Mononuclear cell (primary cell): ENCODE data around the gene D2HGDH. TPM values are rescaled to one million over a fixed set of nuclear protein-coding genes. Genes with fewer than 3 reads are reported as not detected.
"Not testable (repeated sequence)": the region's sequence is repeated elsewhere in the genome, so short reads cannot be mapped to it uniquely, and the experiment has no call there.

Experiments
- H3K27me3 ChIP-seq: 2 replicates; pipeline ENCODE4 v1.6.0; 2011; ENCODE audit warnings: low read length, control low read depth; ENCODE audit not compliant: insufficient read depth
- H3K4me1 ChIP-seq: 2 replicates; pipeline ENCODE4 v1.5.1; 2011; ENCODE audit warnings: mild to moderate bottlenecking, low read length, control low read depth; ENCODE audit not compliant: insufficient read depth
- H3K4me3 ChIP-seq: 2 replicates; pipeline ENCODE4 v1.5.1; 2011; ENCODE audit warnings: mild to moderate bottlenecking, low read length, moderate library complexity
- H3K9me3 ChIP-seq: 2 replicates; pipeline ENCODE4 v1.5.1; 2011; ENCODE audit warnings: low read depth, mild to moderate bottlenecking, control low read depth, low read length
- total RNA-seq: library from RNA; depleted of rRNA; stranded (reverse); fragments of >200 nt; gene quantifications from one replicate; pipeline ENCODE4 v1.2.3, GENCODE V29; 2012

Gene D2HGDH
- total RNA-seq, 1 donor = 7.7 TPM

DNA sequence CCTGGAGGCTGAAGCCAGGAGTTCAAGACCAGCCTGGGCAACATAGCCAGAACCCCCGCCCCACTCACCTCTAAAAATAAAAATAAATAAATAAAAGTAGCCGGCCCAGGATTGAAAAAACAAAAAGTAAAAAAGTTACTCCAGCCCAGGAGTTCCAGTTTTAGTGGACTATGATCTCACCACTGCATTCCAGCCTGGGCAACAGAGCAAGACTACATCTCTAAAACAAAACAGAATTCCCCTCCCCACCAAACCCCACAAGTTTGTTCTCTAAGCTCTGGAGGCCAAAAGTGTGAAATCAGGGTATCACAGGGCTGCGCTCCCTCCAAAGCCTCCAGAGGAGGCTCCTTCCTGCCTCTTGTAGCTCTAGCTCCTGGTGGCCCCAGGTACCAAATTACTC is 1.7 kb downstream of the D2HGDH start:
- Histone ChIP-seq H3K27me3 (no peaks in the 10 kb centered on the region), H3K4me3 (no peak overlapping the region), H3K4me1 (peaks cover 44% of the 10 kb centered on the region), H3K9me3 (no peaks in the 10 kb centered on the region)

DNA sequence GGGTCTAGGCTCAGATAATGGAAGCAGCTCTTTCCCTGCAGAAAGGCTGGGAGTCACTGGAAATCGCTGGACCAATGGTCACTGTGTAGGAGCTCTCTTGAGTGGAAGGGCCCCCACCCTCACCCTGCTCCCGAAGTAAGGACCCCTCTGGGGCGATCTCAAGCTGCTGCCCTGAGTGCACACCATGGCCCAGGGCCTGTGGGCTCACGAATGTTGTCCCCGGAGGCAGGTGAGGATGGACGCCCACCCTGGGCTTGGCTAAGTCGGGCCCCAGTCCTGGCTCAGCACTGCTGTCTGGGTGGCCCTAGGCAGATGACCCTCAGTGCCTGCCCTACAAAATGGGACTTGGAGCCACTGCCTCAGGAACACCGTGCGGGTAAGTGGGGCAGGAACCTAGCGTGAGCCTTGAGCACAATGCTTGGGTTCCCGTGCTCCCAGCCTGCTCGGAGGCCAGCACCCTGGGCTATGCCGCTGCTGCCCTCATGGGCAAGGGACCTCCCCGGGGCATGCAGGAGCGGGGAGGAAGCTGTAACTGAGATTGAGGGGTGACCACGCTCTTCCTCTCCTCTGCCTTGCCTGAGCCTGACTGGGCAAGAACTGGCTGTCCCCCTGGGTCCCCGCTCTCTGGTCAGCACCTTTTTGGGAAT is 3.7 kb downstream of the D2HGDH start:
- H3K9me3 ChIP-seq = no peaks in the 10 kb centered on the region
- no peak overlapping the region for H3K4me3 ChIP-seq
- peaks cover 36% of the 10 kb centered on the region for H3K4me1 ChIP-seq
- H3K27me3 ChIP-seq = no peaks in the 10 kb centered on the region

DNA sequence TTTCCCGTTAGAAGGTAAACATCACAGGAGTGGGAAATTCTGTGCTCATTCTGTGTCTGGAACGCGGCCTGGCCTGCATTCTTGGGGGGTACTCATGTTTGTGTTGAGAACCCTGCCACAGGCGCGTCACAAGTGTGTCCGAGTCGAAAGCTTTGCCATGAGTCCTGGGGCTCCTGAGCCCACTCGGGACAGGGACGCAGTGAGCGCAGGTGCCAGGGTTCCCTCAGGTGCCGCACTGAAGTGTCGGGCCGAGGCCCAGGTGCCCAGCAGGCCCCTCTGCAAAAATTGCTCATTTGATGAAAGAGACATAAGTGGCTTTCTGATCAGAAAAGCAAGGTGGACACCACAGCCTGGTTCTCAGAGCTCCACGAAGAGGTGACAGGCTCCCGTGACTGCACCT is 4.7 kb downstream of the D2HGDH start:
- no peak overlapping the region for H3K4me3 ChIP-seq
- H3K27me3 ChIP-seq = no peaks in the 10 kb centered on the region
- no peaks in the 10 kb centered on the region for H3K9me3 ChIP-seq
- peaks cover 29% of the 10 kb centered on the region for H3K4me1 ChIP-seq

DNA sequence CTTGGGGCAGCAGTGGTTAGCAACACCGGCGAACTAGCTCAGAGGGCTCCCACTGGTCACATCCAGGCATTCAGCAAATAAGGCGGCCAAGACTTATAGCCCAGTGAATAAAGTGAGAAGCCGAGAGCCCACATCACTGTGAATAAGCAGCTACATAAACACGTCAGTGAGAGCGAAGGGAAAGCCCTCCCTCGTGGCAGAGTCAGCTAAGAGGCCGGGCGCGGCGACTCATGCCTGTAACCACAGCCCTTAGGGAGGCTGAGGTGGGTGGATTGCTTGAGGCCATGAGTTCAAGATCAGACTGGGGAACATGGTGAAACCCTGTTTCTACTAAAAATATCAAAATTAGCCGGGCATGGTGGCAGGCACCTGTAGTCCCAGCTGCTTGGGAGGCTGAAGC is 5.2 kb downstream of the D2HGDH start:
- H3K9me3 ChIP-seq = no peaks in the 10 kb centered on the region
- no peaks in the 10 kb centered on the region for H3K27me3 ChIP-seq
- H3K4me3 ChIP-seq = no peak overlapping the region
- H3K4me1 ChIP-seq = peaks cover 29% of the 10 kb centered on the region

DNA sequence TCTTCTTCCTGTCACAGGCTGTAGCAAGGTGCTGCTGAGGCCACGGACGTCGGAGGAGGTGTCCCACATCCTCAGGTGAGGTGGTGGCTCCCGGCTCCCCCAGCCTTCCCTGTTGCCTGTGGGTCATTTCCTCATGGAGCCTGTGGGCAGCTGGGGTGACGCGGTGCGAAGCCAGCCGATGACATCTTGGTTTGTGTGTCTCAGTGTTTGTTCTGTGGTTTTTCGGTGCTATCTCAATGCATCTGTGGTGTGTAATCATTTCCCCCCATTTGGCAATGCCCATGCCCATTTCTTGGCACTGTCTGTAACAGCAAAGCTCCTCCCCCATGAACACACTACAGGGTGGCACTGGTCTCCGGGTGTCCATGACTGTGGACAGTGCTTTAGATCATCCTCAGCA is 6.6 kb downstream of the D2HGDH start:
- Histone ChIP-seq H3K4me3 (no peak overlapping the region), H3K27me3 (no peaks in the 10 kb centered on the region), H3K9me3 (no peaks in the 10 kb centered on the region), H3K4me1 (peaks cover 22% of the 10 kb centered on the region)

DNA sequence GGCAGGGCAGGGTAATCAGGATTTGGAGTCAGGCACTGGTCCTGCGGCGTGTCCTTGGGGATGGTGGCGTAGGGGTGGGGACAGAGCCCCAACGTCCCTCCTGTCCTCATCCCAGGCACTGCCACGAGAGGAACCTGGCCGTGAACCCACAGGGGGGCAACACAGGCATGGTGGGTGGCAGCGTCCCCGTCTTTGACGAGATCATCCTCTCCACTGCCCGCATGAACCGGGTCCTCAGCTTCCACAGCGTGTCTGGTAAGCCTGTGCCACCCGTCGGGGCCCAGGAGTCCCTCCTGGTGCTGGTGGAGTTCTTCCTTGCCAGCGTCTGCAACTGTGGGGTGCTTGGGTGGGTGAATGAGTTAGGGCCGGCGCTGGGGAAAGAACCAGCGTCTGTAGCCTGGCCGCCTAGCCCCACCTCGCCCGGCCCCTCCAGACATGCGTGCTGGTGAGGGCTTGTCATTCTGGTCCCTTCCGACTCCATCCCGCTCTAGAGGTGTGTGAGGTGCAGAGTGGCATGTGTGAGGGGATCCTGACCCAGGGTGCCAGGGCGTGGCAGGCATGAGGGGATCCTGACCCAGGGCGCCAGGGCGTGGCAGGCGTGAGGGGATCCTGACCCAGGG is 8.0 kb downstream of the D2HGDH start:
- H3K27me3 ChIP-seq = no peaks in the 10 kb centered on the region
- H3K4me3 ChIP-seq = no peak overlapping the region
- H3K4me1 ChIP-seq = peaks cover 21% of the 10 kb centered on the region
- H3K9me3 ChIP-seq = no peaks in the 10 kb centered on the region

DNA sequence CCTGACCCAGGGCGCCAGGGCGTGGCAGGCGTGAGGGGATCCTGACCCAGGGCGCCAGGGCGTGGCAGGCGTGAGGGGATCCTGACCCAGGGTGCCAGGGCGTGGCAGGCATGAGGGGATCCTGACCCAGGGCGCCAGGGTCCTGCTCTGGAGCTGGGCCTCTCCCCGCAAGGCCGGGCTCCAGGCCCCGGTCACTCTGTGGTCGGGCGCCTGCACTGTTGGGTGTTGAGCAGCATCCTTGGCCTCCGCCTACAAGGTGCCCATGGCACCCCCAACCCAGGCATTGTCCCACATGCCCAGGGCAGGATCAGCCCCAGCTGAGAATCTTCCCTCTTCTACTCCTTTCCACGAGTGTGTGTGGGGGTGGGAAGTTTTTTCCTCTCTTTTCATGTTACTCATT is 8.6 kb downstream of the D2HGDH start:
- not testable (repeated sequence) for H3K9me3 ChIP-seq, H3K4me3 ChIP-seq, H3K27me3 ChIP-seq
- peaks cover 21% of the 10 kb centered on the region for H3K4me1 ChIP-seq

DNA sequence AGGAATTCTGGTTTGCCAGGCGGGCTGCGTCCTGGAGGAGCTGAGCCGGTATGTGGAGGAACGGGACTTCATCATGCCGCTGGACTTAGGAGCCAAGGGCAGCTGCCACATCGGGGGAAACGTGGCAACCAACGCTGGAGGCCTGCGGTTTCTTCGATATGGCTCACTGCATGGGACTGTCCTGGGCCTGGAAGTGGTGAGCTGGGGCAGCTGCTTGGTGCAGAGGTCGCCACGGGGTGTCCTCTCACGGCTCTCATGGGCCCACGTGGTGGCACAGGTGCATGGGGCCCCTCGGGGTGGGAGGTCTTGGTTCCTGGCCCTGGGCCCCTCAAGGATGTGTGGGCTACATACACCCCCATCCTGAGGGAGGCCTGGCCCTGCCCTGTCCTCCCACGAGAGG is 9.2 kb downstream of the D2HGDH start:
- Histone ChIP-seq H3K9me3 (no peaks in the 10 kb centered on the region), H3K27me3 (no peaks in the 10 kb centered on the region), H3K4me3 (no peak overlapping the region), H3K4me1 (peaks cover 21% of the 10 kb centered on the region)

DNA sequence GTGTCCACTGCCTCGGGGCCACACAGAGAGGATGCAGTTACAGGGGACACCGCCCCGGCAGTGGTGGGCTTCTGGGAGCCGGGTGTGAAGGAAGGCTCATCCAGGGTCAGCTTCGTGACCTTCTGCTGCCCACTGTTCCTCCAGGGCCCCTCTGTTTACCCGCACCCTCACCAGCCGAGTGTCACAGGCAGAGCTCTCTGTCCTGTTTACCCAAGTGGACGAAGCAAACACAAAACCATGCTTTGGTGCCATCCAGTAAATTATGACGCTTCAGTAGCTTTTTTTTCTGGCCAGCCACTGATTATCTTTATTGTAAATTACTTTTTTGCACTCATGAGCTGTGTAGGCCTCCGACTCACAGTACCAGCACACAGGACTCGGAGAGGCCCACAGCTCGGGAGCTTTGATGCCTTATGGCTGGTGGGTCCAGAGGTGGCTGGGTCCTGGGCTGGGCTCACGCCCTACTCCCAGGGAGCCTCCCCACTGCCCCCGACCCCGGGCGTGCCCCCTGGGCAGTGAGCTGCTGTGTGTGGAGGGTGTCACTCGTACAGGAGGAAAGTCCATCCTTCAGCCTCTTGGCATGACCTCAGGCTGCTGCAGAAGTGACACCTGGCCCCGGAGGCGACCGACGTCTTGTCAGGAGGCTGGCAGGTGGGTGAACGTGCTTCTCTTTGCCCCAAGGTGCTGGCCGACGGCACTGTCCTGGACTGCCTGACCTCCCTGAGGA is 9.8 kb downstream of the D2HGDH start:
- no peaks in the 10 kb centered on the region for H3K27me3 ChIP-seq
- peaks cover 21% of the 10 kb centered on the region for H3K4me1 ChIP-seq
- H3K9me3 ChIP-seq = no peaks in the 10 kb centered on the region
- H3K4me3 ChIP-seq = no peak overlapping the region

DNA sequence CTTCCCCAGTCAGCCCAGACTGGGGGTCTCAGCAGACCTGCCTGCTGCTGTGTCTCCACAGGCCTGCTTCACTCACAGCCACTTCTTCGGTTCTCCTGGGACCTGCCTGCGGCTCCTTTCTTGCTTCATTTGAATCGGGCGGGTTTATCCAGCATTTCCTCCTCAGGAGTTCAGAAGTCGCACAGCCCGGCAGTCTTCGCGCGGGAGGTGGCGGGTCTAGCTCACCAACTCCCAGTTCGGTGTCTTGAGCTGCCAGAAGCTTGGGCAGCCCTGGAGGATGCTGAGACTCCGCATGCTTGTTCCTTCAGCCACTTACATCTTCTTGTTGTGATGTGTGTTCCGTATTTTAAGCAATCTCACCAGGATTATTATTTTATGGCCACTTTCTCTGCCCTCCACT is 10.8 kb downstream of the D2HGDH start:
- Histone ChIP-seq H3K4me1 (peaks cover 11% of the 10 kb centered on the region), H3K9me3 (no peaks in the 10 kb centered on the region), H3K27me3 (no peaks in the 10 kb centered on the region), H3K4me3 (no peak overlapping the region)

DNA sequence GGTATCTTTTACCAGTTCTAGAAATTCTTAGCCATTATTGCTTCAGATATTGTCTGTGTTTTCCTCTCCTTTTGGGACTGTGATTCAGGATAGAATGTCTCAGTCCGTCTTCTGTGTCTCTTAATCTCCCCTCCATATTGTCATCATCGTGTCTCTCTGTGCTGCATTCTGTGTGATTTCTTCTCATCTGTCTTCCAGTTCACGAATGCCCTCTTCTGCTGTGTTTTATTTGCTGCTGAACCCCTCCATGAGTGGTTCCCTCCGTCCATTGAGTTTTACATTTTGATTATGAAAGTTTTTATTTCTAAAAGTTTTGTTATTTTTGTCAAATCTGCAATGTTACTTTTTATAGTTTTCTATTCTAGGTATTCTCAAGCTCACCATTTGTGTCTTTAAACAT is 11.7 kb downstream of the D2HGDH start:
- Histone ChIP-seq H3K4me1 (peaks cover 3% of the 10 kb centered on the region), H3K9me3 (no peaks in the 10 kb centered on the region), H3K4me3 (no peak overlapping the region), H3K27me3 (no peaks in the 10 kb centered on the region)

DNA sequence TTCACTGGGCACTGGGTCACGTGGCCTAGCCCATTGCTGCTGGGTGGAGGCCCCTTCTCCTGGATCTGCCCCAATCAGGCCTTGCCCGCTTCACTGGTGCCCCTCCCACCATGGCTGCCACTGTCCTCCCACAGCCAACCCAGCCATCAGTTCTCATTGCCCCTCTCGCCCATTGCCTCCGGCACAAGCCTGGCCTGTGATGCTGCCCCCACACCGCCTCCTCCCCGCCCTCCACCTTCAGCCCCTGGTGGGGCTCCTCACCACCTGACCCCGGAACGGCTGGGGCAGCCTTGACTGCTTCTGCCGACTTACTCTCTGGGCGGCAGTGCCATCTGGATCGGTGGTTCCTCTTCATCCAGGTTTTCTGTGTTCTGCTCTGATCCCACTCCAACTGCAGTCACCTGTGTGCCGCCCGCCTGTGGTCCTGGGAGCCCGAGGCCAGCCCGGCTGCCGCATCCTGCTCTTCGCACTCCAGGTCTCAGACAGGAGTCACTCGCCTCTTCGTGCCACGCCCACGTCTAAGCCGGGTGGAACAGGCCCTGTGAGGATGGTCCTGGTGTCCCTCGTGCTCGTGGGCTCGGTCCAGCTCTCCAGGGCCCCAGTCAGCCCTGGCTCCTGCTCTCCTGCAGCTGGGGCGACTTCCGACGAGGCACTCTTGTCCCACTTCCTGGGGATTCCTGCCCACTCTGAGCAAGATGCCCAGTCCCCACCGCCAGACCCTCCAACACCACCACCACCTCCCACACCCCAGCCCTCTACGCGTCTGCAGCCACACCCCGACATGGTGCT is 14.2 kb downstream of the D2HGDH start:
- no peaks in the 10 kb centered on the region for H3K4me1 ChIP-seq
- H3K27me3 ChIP-seq = no peaks in the 10 kb centered on the region
- no peak overlapping the region for H3K4me3 ChIP-seq
- H3K9me3 ChIP-seq = no peaks in the 10 kb centered on the region

DNA sequence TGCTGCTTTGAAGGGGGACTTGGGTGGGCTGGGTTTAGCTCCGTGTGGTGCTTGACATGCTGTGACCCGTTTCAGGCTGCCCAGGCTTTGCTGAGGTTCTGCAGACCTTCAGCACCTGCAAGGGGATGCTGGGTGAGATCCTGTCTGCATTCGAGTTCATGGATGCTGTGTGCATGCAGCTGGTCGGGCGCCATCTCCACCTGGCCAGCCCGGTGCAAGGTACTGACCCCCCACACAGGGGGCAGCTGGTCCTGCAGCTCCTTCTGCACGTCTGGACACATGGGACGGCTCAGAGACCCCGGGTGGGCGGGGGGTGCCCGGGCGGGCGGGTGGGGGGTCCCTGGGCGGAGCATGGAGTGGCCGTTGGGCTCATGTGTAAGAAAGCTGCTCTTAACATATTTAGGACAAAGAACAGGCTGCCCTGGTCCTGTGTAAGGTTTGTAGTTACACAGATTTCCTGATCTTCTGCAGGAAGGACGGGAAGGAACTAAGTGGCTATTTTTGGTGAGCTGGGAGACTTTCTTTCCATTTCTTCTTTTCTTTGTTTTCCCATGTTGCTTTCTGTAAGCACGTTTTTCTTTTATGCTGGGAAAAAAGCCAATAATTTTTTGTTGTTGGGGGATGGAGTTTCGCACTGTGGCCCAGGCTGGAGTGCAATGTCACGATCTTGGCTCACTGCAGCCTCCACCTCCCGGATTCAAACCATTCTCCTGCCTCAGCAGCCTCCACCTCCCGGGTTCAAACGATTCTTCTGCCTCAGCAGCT is 15.8 kb downstream of the D2HGDH start:
- Histone ChIP-seq H3K4me1 (no peaks in the 10 kb centered on the region), H3K27me3 (no peaks in the 10 kb centered on the region), H3K9me3 (no peaks in the 10 kb centered on the region), H3K4me3 (no peak overlapping the region)

DNA sequence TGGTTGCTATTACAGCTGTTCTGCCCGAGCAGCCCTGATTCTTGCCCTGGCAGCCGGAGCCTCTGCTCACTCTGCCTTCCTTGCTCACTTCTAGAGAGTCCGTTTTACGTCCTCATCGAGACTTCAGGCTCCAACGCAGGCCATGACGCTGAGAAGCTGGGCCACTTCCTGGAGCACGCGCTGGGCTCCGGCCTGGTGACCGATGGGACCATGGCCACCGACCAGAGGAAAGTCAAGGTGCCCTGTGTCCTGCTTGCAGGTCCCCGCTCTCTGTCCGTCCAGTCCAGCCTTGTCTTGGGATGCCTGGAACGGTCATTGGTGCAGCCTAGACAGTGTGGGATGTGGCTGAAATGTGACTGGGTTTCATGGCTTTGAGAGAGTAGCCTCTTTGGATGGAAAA is 16.7 kb downstream of the D2HGDH start:
- H3K27me3 ChIP-seq = no peaks in the 10 kb centered on the region
- H3K9me3 ChIP-seq = no peaks in the 10 kb centered on the region
- no peak overlapping the region for H3K4me3 ChIP-seq
- no peaks in the 10 kb centered on the region for H3K4me1 ChIP-seq
